Activated naive CD4-positive, alpha-beta T cell treated with anti-CD3 and anti-CD28 coated beads for 36 hours (primary cell): ENCODE data around the gene PURA. TPM values are rescaled to one million over a fixed set of nuclear protein-coding genes. Genes with fewer than 3 reads are reported as not detected.

ENCODE experiments used
- CTCF ChIA-PET: fragments of 350-600 bp; sonication (Branson Sonifier 250); formaldehyde crosslinking; loops from one replicate; lab custom pipeline; 2021; ENCODE audit warnings: antibody characterized with exemption; lab: Charles Lee
- DNase-seq: peaks from one replicate; pipeline ENCODE4 v3.0.0-alpha.2; 2020
- H3K27ac Mint-ChIP-seq: one replicate; pipeline ENCODE4 v1.8.0; 2021; ENCODE audit warnings: mild to moderate bottlenecking, mixed read lengths
- H3K27me3 Mint-ChIP-seq: one replicate; pipeline ENCODE4 v1.8.0; 2021; ENCODE audit warnings: low read depth, mixed read lengths
- H3K36me3 Mint-ChIP-seq: one replicate; pipeline ENCODE4 v1.8.0; 2021; ENCODE audit warnings: low read depth, mixed read lengths
- H3K4me1 Mint-ChIP-seq: one replicate; pipeline ENCODE4 v1.8.0; 2021; ENCODE audit warnings: low read depth, mixed read lengths
- H3K4me3 Mint-ChIP-seq: one replicate; pipeline ENCODE4 v1.8.0; 2021; ENCODE audit warnings: mild to moderate bottlenecking, moderate library complexity, mixed read lengths
- H3K9me3 Mint-ChIP-seq: one replicate; pipeline ENCODE4 v1.8.0; 2021; ENCODE audit warnings: mixed read lengths
- intact Hi-C: fragments of 100-400 bp; cut with micrococcal nuclease; formaldehyde crosslinking; loops from one replicate; pipeline ENCODE4 v1.15.1; 2023
- total RNA-seq, 2 experiments: library from RNA; stranded (reverse); gene quantifications; one replicate each; pipeline ENCODE4 v1.2.3, GENCODE V29; 2021

PURA gene
- total RNA-seq, 2 experiments from 2014 or later: 9.0 to 10.3 TPM

- H3K27me3 Mint-ChIP-seq: peaks cover 2% of the 10 kb centered on the region
- DNase-seq: no peak
- intact Hi-C loops: no loop called here
- H3K9me3 Mint-ChIP-seq: peaks cover 11% of the 10 kb centered on the region
- no peaks in the 10 kb centered on the region for H3K4me1 Mint-ChIP-seq
- H3K36me3 Mint-ChIP-seq: no peaks in the 10 kb centered on the region
- CTCF ChIA-PET: interaction anchor here (0.8 to 1.5 kb wide), 5 partner anchors 11 to 126 kb away, joined by 3 to 6 read pairs (median 3); no protein-coding TSS in a partner anchor
- H3K4me3 Mint-ChIP-seq: no peak overlapping the region
- no peak overlapping the region for H3K27ac Mint-ChIP-seq
Measured at GRCh38 chr5:140094889-140095288, 19.0 kb upstream of the PURA start.

GRCh38 chr5:140101179-140101578, 12.7 kb upstream of the PURA start:
- Mint-ChIP-seq H3K4me3 (no peak overlapping the region), H3K27ac (no peak overlapping the region), H3K4me1 (peaks cover 3% of the 10 kb centered on the region), H3K27me3 (no peaks in the 10 kb centered on the region), H3K36me3 (no peaks in the 10 kb centered on the region), H3K9me3 (no peaks in the 10 kb centered on the region)
- intact Hi-C loops: no loop called here
- CTCF ChIA-PET: no interaction called here
- DNase-seq: no peak

DNA sequence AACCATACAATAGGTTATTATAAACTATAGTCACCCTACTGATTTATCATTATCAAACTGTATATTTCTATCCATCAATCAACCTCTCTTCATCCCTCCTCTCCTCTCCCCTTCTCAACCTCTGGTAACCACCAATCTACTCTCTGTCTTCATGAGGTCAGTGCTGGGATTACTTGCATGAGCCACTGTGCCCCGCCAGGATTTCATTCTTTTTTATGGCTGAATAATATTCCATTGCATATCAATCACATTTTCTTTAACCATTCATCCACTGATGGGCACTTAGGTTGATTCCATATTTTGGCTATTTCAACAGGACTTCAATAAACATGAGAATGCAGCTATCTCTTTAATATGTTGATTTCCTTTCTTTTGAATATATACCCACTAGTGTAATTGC, 10.8 kb upstream of the PURA start:
- CTCF ChIA-PET: interaction anchor here (1.3 kb wide), 1 partner anchor 29 kb away, joined by 5 read pairs; no protein-coding TSS in a partner anchor
- Mint-ChIP-seq H3K36me3 (no peaks in the 10 kb centered on the region), H3K27me3 (no peaks in the 10 kb centered on the region), H3K4me1 (peaks cover 15% of the 10 kb centered on the region), H3K9me3 (no peaks in the 10 kb centered on the region), H3K27ac (no peak overlapping the region), H3K4me3 (no peak overlapping the region)
- intact Hi-C loops: no loop called here
- no peak for DNase-seq

GRCh38 chr5:140104100-140104499, 9.8 kb upstream of the PURA start:
- Mint-ChIP-seq H3K27ac (no peak overlapping the region), H3K9me3 (no peaks in the 10 kb centered on the region), H3K4me3 (no peak overlapping the region), H3K27me3 (no peaks in the 10 kb centered on the region), H3K4me1 (peaks cover 16% of the 10 kb centered on the region), H3K36me3 (no peaks in the 10 kb centered on the region)
- DNase-seq: no peak
- intact Hi-C loops: loop anchor here (2.0 kb wide), 1 partner anchor 31 kb away; no protein-coding TSS in a partner anchor
- CTCF ChIA-PET: interaction anchor here (0.7 kb wide), 1 partner anchor 61 kb away, joined by 3 read pairs; the partner anchor contains the start of gene NRG2

GRCh38 chr5:140106101-140106500, 7.8 kb upstream of the PURA start:
- CTCF ChIA-PET: interaction anchor here (0.7 to 2.1 kb wide), 9 partner anchors 11 to 139 kb away, joined by 3 to 8 read pairs (median 4); no protein-coding TSS in a partner anchor

GRCh38 chr5:140106805-140107311, 7.1 kb upstream of the PURA start:
- H3K27ac Mint-ChIP-seq: peak overlapping the region; percentile 91
- no peaks in the 10 kb centered on the region for H3K36me3 Mint-ChIP-seq
- intact Hi-C loops: loop anchor here (1.0 to 5.0 kb wide), 8 partner anchors 9 to 1355 kb away; partner anchors contain the start of genes ANKHD1, CTNNA1, MATR3 and PFDN1
- no peaks in the 10 kb centered on the region for H3K27me3 Mint-ChIP-seq
- DNase-seq: no peak
- peak overlapping the region; percentile 98 for H3K4me3 Mint-ChIP-seq
- H3K9me3 Mint-ChIP-seq: no peaks in the 10 kb centered on the region
- peaks cover 33% of the 10 kb centered on the region for H3K4me1 Mint-ChIP-seq
- CTCF ChIA-PET: interaction anchor here (0.6 to 2.1 kb wide), 4 partner anchors 28 to 1065 kb away, joined by 3 to 7 read pairs (median 3); no protein-coding TSS in a partner anchor

More at GRCh38 chr5:140106101-140106500, 7.8 kb upstream of the PURA start:
- H3K27me3 Mint-ChIP-seq: no peaks in the 10 kb centered on the region
- DNase-seq: no peak
- H3K4me1 Mint-ChIP-seq: peaks cover 28% of the 10 kb centered on the region
- no peaks in the 10 kb centered on the region for H3K36me3 Mint-ChIP-seq
- intact Hi-C loops: loop anchor here (5.0 kb wide), 6 partner anchors 196 to 1354 kb away; partner anchors contain the start of genes ANKHD1, CTNNA1, MATR3 and PFDN1
- no peak overlapping the region for H3K4me3 Mint-ChIP-seq
- H3K9me3 Mint-ChIP-seq: no peaks in the 10 kb centered on the region
- peak overlapping the region; percentile 22 for H3K27ac Mint-ChIP-seq

GRCh38 chr5:140107312-140108092, 6.4 kb upstream of the PURA start:
- Mint-ChIP-seq H3K9me3 (no peaks in the 10 kb centered on the region), H3K4me3 (peak overlapping the region; percentile 98), H3K27me3 (no peaks in the 10 kb centered on the region), H3K4me1 (peaks cover 39% of the 10 kb centered on the region), H3K27ac (peak overlapping the region; percentile 91), H3K36me3 (no peaks in the 10 kb centered on the region)
- CTCF ChIA-PET: interaction anchor here (0.6 to 2.1 kb wide), 4 partner anchors 32 to 1065 kb away, joined by 3 to 7 read pairs (median 3); no protein-coding TSS in a partner anchor
- intact Hi-C loops: loop anchor here (1.0 to 5.0 kb wide), 9 partner anchors 9 to 1355 kb away; partner anchors contain the start of genes ANKHD1, CTNNA1, CYSTM1 and MATR3
- peak; percentile 91 for DNase-seq

DNA sequence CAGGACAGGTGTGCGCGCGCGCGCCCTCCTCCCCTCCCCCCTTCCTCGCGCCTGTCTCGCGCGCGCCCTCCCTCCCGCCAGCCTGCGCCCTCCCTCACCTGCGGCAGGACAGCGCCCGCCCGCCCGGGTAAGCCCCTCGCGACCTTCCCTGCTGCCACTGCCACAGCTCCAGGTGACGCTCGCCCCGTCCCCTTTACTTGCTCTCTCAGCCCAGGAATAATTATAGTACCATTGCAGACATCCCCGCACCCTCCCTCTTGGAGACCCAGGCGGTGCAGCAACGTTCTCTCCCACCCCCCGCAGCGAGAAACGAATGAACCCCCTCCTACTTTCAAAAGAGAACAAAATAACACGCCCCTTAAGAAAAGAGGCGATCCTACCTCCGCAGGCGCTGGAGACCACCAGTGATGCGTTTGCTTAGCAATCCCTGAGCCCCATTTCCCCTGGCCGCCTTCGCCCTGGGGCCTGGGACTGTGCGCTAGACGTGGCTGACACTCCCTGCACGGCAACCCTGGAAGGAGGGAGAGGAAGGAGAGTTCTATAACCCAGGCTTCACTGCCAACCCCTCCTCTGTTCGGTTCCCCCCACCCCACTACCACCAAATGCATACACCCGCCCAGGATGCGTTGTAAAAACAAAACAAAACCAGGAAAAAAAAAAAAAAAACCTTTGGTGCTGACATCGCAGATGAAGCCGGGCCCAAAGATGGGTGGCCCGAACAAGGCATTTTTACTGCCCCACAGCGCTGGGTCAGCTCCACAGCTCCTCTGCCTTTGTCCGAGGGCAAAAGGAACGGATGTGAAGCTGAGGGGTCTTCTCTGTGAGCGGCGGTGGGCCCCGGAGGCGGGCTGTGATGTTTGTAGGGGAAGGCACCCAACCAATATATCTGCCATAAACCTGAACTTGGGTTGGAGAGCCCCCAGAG, 5.6 kb upstream of the PURA start:
- CTCF ChIA-PET: interaction anchor here (0.6 to 3.0 kb wide), 7 partner anchors 23 to 45 kb away, joined by 3 to 14 read pairs (median 3); no protein-coding TSS in a partner anchor
- Mint-ChIP-seq H3K4me1 (peaks cover 44% of the 10 kb centered on the region), H3K36me3 (no peaks in the 10 kb centered on the region), H3K27me3 (no peaks in the 10 kb centered on the region), H3K4me3 (peak overlapping the region; percentile 98), H3K27ac (peak overlapping the region; percentile 91), H3K9me3 (no peaks in the 10 kb centered on the region)
- intact Hi-C loops: loop anchor here (1.0 to 5.0 kb wide), 7 partner anchors 67 to 1356 kb away; partner anchors contain the start of genes ANKHD1, CTNNA1, CYSTM1 and MATR3
- peak; percentile 47 for DNase-seq

DNA sequence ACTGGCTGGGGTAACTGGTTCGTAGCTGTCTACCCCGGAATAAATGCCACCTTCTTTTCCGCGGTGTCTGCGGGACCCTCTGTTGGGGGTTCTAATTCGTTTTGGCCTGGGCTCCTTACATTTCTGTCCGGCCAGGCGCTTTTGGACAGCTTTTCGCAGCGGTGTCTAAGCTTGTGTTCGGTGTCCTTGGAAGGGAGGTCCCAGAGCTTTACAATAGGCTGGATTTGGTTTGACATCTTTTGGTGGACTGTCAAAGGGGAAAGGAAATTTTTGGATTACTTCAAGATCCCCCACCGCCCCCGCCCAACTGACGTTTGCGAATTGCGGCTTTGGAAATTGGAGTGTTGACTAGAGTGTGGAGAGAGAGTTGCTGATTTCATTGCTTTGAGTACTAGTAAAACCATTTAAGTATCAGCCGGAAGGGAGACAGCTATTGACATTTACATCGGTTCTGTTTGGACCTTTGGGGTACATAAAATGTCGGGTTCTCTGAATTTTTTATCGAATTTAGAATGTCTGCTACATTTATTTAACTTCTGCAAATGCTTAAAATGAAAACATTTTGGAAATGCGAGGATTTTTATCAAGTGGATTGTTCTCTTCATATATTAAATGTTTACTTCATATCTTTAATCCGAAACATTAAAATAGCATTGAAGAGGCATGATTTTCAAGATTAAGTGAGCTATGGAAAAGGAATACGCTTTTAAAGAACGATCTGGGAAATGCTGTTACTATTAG, 4.7 kb upstream of the PURA start:
- DNase-seq: no peak
- Mint-ChIP-seq H3K4me3 (peak overlapping the region; percentile 98), H3K4me1 (peaks cover 44% of the 10 kb centered on the region), H3K9me3 (no peaks in the 10 kb centered on the region), H3K27ac (peak overlapping the region; percentile 91), H3K36me3 (no peaks in the 10 kb centered on the region), H3K27me3 (no peaks in the 10 kb centered on the region)
- CTCF ChIA-PET: interaction anchor here (0.7 to 3.0 kb wide), 4 partner anchors 22 to 44 kb away, joined by 3 to 14 read pairs (median 4); no protein-coding TSS in a partner anchor
- intact Hi-C loops: loop anchor here (5.0 kb wide), 6 partner anchors 193 to 1357 kb away; partner anchors contain the start of genes ANKHD1, CTNNA1, MATR3 and PFDN1

DNA sequence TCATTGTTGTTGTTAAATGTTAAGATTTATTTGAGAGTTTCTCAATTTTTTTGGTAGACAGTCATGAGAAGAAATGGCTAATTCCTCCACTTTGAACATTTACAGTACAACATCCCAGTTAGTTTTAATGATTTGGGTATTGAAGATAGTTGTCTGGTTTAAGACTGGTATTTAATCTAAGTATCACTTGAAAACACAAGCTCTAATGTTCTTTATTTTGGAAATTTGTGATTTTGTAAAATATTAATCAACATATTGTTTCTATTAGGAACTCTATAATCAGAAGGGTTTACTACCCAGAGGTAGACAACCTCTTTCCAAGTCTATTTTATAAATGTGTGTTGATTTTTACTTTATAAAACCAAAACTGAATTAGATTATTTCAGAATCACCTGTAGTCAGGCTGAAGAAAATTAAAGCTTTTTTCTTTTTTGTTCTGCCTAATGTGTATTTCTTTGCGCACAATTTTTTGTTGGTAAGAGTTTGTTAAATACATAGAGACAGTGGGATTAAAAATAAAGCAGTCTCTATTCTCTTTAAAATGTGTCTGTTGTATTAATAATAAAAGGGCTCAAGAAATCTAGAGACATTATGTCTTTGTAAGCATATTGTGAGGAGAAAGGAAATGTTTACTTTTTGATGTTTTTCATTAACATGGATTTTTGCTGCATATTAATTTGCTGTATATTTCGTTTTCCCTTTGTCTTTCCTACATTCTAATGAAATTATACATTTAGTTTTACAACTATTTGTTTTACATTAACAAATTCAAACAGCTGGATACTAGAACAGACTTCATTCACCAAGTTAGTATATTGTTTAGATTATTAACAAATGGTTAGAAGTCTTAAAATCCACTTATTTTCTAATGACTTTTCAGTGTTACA, 3.9 kb upstream of the PURA start:
- Mint-ChIP-seq H3K9me3 (no peaks in the 10 kb centered on the region), H3K4me1 (peaks cover 47% of the 10 kb centered on the region), H3K27ac (no peak overlapping the region), H3K4me3 (peak overlapping the region; percentile 98), H3K27me3 (no peaks in the 10 kb centered on the region), H3K36me3 (no peaks in the 10 kb centered on the region)
- no peak for DNase-seq
- intact Hi-C loops: loop anchor here (5.0 to 10.0 kb wide), 8 partner anchors 192 to 1505 kb away; partner anchors contain the start of genes ANKHD1, APBB3, CTNNA1 and DIAPH1
- CTCF ChIA-PET: interaction anchor here (0.6 to 3.0 kb wide), 2 partner anchors 34 to 547 kb away, joined by 3 to 14 read pairs; no protein-coding TSS in a partner anchor
